Sigmoid colon (tissue), 4 donors: ENCODE data around the gene BTAF1.

Source experiments
- POLR2A ChIP-seq, 2 donors: fragments of 450-650 bp; IDR thresholded peaks; one replicate each; pipeline ENCODE4 v1.6.1; 2016; ENCODE audit warnings: antibody characterized with exemption in 2 of 2, mild to moderate bottlenecking in 2 of 2, moderate library complexity in 2 of 2
- POLR2AphosphoS5 ChIP-seq, 4 donors: sonication (generic); formaldehyde crosslinking; IDR thresholded peaks; one replicate each; pipeline ENCODE4 v1.6.1; 2017; ENCODE audit warnings: antibody characterized with exemption in 4 of 4
- TF ChIP-seq, protein P1 (sequence below), 4 experiments: fragments of 450-650 bp in 3 of 4; fragments of 200-600 bp in 1 of 4; IDR thresholded peaks; one replicate each; pipeline ENCODE4 v1.5.1; 2016 to 2019; ENCODE audit warnings: antibody characterized with exemption in 4 of 4, mild to moderate bottlenecking in 3 of 4, moderate library complexity in 2 of 4

DNA sequence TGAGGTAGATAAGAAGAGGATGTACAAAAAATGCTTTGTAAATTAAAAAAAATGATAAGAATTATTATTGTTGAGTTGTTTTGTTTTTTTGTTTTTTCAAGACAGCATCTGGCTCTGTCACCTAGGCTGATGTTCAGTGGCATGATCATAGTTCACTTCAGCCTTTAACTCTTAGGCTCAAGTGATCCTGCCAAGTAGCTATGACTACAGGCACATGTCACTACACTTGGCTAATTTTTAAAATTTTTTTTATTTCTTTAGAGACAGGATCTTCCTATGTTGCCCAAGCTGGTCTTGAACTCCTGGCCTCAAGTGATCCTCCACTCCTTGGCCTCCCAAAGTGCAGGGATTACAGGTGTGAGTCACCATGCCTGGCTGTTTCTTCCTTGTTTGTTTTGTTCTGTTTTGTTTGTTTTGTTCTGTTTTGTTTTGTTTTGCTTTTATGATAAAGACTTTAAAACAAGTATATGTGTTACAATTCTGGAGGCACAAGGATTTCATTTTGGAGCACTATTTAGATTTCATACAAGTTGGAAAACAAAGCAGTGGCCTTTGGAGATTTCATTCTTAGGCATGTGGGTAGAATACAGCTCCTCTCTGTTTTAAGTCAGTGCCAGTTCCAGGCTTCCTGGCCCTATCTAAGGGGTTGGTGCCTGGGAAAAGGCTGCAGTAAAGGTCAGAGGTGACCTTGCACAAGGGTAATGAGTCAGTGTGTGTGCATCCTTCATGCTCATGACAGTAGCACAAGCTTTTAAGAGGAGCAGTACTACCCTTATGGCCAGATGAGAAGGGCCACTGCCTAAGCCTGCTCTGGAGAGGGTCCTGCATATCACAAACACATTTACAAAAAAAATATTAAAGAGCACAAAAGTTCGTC lies 32.2 kb upstream of the BTAF1 start:
- TF ChIP-seq, protein P1, sequence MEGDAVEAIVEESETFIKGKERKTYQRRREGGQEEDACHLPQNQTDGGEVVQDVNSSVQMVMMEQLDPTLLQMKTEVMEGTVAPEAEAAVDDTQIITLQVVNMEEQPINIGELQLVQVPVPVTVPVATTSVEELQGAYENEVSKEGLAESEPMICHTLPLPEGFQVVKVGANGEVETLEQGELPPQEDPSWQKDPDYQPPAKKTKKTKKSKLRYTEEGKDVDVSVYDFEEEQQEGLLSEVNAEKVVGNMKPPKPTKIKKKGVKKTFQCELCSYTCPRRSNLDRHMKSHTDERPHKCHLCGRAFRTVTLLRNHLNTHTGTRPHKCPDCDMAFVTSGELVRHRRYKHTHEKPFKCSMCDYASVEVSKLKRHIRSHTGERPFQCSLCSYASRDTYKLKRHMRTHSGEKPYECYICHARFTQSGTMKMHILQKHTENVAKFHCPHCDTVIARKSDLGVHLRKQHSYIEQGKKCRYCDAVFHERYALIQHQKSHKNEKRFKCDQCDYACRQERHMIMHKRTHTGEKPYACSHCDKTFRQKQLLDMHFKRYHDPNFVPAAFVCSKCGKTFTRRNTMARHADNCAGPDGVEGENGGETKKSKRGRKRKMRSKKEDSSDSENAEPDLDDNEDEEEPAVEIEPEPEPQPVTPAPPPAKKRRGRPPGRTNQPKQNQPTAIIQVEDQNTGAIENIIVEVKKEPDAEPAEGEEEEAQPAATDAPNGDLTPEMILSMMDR (IDR thresholded peaks at IDR 0.05): no peak
- TF ChIP-seq POLR2A (IDR thresholded peaks at IDR 0.05) (no peak), POLR2AphosphoS5 (IDR thresholded peaks at IDR 0.05) (no peak)
